ENCODE results near the gene ATP1A3.
"Not testable (repeated sequence)": the region's sequence is repeated elsewhere in the genome, so short reads cannot be mapped to it uniquely, and the experiment has no call there.

Gene ATP1A3

GRCh38 chr19:41944336-41944735 lies 49.7 kb downstream of the ATP1A3 start:
- DNase-seq = no peak

DNA sequence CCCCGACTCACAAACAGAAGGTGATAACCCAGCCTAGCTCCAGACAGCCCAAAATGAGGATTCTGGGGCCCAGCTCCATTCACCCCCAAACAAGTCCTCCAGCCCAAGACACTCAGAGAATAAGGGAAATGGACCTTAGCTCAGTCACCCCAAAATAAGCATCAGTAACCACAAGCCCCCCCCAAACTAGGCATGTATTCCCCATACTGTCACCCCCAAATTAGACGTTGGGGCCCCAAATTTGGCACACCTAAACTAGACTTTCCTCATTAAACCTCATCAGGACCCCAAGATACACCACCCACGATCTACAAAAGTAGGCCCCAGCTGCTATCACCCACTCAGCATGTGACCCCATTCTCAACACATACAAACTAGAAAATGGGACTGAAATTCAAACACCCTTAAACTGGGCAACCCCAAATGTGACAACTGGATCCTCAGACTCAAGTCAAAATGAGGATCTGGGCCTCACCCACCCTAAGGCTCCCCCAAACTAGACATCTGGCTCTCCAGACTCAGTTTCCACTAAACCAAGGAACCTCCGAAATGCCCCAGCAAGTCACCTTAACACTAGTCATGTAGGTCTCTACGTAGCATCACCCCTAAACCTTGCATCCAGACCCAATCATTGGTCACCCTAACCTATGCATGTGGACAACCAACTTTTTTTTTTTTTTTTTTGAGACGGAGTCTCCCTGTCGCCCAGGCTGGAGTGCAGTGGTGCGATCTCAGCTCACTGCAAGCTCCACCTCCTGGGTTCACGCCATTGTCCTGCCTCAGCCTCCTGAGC lies 52.4 kb downstream of the ATP1A3 start:
- no peak for DNase-seq

DNA sequence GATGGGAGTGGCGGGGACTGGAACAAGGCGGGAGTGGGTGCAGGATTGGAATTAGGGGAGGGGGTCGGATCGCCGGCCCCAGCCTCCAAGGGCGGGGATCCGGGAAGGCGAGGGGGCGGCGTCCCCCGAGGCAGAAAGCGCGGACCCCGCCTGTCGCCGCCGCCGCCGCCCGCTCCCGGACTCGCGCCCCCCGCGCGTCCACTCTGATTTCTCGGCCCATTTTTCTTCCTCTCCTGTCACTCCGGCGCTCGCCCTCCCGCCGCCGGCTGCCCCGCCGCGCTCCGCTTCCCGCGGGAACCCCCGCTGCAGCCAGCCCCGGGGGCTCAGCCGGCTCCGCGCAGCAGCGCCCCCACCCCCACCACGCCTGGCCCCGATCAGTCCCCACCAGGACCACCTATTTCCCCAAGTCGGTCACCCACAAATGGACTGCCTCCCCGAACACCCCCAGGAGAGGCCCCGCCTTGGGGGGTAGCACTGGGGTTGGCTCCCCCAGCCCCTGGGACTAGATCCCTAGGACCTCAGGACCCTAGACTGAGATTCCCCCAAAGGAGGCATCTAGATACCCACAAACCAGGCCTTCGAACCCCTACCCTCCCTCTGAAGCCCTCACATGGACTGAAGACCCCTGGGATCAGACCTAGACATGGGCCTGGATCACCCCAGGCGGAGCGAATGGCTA lies 53.2 kb downstream of the ATP1A3 start:
- DNase-seq = no peak

DNA sequence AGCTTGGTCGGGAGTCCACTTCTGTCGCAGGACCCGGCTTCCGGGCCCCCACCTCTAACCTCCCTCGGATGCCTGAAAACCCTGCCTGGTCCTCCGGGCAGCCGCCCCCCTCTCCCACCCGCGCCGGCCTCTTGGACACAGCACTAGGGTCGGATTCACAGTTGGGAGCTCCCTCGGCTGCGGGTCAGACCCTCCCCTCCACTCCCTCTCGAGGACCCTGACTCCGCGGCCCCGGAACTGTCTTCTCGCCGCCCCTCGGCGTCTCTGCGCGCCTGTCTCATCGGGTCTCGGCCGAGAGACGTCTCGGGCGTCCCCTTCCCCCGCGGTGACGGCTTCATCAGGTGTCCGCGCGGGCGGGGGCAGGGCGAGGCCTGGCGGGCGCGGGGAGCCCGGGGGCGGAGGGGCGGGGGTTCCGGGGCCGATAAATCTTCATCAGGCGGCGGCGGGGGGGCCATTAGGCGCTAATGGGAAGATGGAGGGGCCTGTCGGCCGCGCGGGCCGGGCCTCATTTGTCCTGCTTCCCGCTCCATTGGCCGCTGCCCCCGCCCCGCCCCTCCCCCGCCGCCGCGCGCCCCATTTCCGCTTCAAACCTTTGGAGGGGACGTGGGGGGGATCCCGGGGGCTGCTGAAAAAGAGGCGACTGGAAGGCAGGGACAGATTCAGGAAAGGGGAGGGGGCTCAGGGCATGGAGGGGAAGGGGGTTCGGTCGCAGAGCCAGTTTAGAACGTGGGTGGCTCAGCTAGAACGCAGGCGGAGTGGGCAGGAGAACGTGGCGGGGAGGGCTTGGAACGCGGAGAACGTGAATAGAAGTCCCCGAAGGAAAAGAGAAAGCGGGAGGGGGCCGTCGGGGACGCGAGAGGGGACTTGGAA lies 53.9 kb downstream of the ATP1A3 start:
- peak; percentile 64 to 67 for DNase-seq

DNA sequence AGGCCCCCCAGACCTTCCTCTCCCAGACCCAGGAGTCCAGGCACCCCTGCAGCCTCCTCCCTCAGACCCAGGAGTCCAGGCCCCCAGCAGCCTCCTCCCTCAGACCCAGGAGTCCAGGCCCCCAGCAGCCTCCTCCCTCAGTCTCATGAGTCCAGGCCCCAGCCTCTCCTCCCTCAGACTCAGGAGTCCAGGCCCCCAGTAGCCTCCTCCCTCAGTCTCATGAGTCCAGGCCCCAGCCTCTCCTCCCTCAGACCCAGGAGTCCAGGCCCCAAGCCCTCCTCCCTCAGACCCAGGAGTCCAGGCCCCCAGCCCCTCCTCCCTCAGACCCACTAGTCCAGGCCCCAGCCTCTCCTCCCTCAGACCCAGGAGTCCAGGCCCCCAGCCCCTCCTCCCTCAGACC lies 54.8 kb downstream of the ATP1A3 start:
- not testable (repeated sequence) for DNase-seq

DNA sequence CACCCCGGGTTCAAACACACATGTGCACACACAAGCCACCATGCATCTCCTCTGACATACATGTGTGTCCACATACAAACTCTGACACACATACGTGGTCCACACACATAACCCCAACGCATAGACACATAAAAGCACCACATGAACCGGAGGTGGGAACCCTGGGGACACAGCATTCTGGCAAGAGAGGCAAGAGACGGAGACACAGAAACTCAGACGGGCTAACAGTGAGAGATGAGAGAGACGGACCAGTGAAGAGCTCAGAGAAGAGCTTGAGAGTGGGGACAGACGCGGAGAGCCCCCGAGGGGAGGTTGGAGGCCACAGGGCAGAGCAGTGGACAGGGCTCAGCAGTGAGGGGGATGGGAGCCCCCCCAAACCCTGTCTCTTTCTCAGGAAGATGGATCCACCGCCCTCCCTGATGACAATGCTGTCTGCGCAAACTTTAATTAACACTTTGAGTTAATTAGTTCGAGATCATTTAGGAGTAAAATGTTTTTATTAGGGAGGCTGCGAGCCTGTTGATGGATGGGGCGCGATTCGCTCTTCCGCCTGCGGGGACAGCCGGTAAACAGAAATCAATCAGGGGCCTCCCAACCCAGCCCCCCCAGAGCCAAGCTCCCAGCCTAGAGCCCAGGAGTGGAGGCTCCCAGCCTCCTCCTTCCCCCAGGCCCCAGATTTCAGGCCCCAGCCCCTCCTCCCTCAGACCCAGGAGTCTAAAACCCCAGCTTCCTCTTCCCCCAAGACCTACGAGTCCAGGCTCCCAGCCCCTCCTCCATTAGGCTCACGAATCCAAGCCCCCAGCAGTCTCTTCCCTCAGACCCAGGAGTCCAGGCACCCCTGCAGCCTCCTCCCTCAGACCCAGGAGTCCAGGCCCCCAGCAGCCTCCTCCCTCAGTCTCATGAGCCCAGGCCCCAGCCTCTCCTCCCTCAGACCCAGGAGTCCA lies 56.2 kb downstream of the ATP1A3 start:
- no peak for DNase-seq

GRCh38 chr19:41936961-41937360 lies 57.1 kb downstream of the ATP1A3 start:
- DNase-seq = no peak

DNA sequence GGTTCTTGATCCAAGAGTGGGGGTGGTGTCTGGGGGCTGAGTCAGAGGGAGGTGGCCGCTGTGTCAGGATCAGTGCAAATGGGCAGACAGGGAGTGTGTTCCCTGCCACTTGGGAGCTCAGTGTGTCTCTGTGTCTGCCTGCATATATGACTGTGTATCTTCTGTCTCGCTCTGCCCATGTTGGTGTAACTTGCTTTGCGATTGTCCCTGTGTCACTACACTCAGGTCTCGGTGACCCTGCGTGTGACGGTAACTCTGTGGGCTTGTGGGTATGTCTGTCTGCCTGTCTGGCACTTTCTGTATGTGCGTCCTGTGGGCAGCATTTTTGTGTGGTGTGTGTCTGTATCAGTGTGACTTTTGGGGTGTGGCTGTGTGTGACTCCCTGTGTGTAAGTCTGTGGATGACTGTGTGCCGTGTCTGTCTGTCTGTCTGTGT lies 57.6 kb downstream of the ATP1A3 start:
- DNase-seq = peak; percentile 61 to 67

GRCh38 chr19:41935760-41936415 lies 58.1 kb downstream of the ATP1A3 start:
- peak in 1 of 2 experiments; percentile 47 for DNase-seq

DNA sequence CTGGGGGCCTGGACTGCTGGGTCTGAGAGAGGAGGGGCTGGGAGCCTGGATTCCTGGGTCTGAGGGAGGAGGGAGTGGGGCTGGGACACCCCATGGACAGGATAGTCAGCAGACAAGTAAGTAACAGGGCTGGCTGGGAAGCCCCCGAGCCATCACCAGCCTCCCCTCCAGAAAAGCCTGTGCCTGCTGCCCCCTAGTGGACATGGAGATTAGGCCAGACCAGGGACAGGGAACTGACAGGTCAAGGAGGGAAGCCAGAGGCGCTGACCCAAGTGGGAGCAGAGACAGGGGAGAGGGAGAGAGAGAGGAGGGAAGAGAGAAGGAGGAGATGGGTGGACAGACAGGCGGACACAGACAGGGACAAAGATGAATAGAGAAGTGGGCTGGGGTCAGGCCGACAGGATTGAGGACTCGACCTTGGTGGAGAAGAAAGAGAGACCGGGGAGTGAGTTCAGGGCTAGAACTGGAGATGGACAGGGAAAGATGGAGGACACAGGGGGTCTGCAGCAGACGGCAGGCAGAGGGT lies 59.1 kb downstream of the ATP1A3 start:
- peak; percentile 86 to 89 for DNase-seq

GRCh38 chr19:41933693-41934426 lies 60.2 kb downstream of the ATP1A3 start:
- no peak for DNase-seq

DNA sequence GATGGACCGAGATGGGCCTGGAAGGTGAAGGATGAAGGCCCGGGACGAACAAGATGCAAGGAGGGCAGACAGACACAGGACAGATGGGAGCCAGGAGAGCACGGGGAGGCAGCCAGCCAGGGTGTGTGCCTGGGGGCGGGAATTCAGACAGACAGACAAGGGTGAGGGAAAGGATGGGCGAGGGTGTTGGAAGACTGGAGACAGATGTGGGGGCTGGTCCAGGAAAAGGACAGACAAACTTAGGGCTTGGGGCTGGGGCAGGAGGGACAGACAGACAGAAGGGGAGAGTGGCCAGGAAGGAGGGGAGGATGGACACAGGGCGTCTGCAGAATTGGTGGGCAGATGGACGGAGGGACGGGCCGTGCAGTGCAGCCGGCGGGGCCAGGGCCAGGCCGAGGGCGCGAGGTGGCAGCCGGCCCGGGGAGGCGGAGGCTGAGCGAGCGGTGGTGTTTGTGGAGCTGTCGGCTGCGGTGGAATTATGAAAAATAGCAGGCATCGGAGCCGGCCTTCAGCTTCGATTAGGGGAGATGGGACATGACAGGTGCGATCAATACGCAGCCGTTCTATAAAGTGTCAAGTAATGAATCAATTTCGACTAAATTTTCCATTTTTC lies 61.2 kb downstream of the ATP1A3 start:
- DNase-seq = no peak

DNA sequence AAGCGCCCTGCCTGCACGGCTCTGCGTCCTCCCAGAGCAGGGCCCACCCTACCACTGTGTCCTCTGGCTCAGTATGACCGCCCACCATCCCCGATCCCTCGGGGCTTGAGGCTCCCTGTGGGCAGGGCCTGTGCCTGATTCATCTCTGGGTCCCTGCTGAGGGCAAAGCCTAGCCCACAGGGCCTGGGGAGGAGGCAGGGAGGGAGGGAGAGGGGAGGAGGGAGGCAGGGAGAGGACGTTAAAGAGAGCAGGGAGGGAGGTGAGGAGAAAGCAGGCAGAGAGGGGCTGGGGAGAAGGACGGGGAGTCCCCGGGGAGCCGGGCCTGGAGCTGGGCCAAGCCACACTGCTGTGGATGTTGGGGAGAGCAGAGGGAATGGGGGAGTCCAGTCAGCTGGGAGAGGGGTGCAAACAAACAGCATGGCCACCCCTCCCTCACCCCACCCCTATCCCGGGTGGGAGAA lies 61.7 kb downstream of the ATP1A3 start:
- DNase-seq = no peak

GRCh38 chr19:41930926-41931592 lies 63.0 kb downstream of the ATP1A3 start:
- DNase-seq = peak in 1 of 2 experiments; percentile 41

DNA sequence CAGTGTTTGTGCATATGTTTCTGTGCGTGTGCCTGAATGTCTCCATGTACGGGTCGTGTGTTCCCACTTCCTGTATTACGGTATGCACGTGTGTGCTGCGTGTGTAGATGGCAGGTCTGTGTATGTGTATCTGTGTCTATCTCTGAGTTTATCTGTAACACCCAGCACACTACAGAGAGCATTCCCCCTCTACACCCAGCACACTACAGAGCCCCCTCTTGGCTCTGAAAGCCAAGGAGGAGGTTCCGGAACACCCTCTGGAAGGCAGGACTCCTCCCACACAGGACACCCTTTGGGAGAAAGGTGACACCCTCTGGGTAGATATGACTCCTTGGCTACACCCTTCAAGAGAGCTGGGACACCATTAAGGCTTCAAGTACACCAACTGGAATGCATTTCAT lies 63.7 kb downstream of the ATP1A3 start:
- no peak for DNase-seq

GRCh38 chr19:41929536-41930071 lies 64.4 kb downstream of the ATP1A3 start:
- DNase-seq = no peak

DNA sequence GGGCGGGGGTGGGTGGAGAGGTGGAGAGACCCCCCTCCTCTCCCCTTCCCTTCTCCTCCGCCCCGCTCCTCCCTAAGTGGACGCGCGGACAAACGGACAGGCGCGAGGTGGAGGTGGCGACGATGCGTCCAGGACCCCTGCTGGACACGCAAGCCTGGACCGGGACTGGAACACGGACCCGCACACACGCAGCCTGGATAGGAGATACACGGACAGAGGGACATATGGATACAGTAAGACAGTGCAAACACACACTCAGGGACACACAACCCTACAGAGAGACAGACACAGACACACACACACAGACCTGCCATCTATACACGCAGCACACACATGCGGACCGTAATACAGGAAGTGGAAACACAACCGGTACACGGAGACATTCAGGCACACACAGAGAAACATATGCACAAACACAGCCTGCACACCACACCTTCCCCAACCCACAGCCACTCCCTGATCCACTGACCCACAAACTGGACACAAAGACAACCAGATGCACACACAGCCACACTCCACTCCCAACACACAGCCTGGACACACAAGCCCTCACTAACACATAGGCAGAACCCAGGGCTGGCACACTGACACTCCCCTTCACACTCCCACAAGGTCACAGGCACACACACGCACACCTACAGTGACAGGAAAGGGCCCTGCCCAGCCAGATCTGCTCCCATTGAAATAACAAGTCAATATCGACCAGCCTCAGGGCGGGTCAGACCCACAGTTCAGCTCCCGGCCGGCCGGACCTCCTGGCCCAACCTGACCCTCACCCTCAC lies 65.1 kb downstream of the ATP1A3 start:
- peak; percentile 60 to 61 for DNase-seq

DNA sequence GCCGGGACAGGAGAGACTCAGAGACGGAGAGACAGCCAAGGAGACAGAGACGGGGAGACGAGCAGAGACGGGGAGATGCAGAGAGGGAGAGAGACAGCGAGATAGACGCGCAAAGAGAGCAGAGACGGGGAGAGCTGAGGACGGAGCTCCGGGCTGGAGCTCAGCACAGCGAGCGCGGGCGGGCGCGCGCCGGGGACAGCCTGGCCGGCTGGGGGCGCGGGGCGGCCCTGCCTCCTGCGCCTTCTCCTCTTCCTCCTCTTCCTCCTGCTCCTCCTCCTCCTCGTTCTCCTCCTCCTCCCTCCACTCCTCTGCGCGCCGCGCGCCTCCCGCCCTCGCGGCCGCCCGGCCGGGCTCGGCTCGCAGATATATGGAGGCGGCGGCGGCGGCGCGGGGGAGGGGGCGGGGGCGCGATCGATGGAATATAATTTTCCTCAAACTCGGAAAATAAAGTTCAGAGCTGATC lies 65.8 kb downstream of the ATP1A3 start, which contains the start of gene ERFL:
TSS of gene ERFL (minus strand) at position 229 of the 463 bp plus-strand sequence. CDS start 15,530 bp downstream, outside the sequence.
- no peak for DNase-seq

Data from activated T-cell treated with anti-CD3 and anti-CD28 coated beads, Interleukin-2, amount 50 U/mL, for 48 hours (primary cell).